Muscle of back (tissue), 11 donors: ENCODE data around the gene GLI2. TPM values are rescaled to one million over a fixed set of nuclear protein-coding genes. Genes with fewer than 3 reads are reported as not detected.

Experiments used
- DNase-seq, 3 donors: peaks; one replicate each; pipeline versions ENCODE4 v3.0.0 to v3.0.0-alpha.2; 2013
- polyA plus RNA-seq, 10 donors: library from polyadenylated mRNA; unstranded; fragments of 120-200 nt; gene quantifications; one replicate each; pipeline ENCODE4 v1.2.1, GENCODE V29; 2013; ENCODE audit not compliant: insufficient read length in 10 of 10

GLI2 gene
- polyA plus RNA-seq, 10 donors, result 7.1 to 19.7 (median 9.8) TPM

GRCh38 chr2:120769076-120769786 is 33.6 kb downstream of the GLI2 start:
- no peak for DNase-seq

- no peak for DNase-seq
Measured at GRCh38 chr2:120769787-120770120, 34.1 kb downstream of the GLI2 start.

- no peak for DNase-seq
Measured at GRCh38 chr2:120770176-120770575, 34.5 kb downstream of the GLI2 start.

GRCh38 chr2:120770641-120771040 is 35.0 kb downstream of the GLI2 start:
- DNase-seq, result no peak

GRCh38 chr2:120771111-120771780 is 35.6 kb downstream of the GLI2 start:
- DNase-seq, result peak; percentile 74 to 88 (median 85)

GRCh38 chr2:120771781-120772208 is 36.1 kb downstream of the GLI2 start:
- no peak for DNase-seq

GRCh38 chr2:120772261-120772660 is 36.6 kb downstream of the GLI2 start:
- no peak for DNase-seq

- DNase-seq, result no peak
Measured at GRCh38 chr2:120773186-120773800, 37.6 kb downstream of the GLI2 start.

GRCh38 chr2:120774557-120775160 is 39.0 kb downstream of the GLI2 start:
- no peak for DNase-seq

GRCh38 chr2:120775194-120775593 is 39.5 kb downstream of the GLI2 start:
- DNase-seq, result no peak

GRCh38 chr2:120775801-120776589 is 40.3 kb downstream of the GLI2 start:
- DNase-seq, result no peak

GRCh38 chr2:120776649-120777048 is 41.0 kb downstream of the GLI2 start:
- DNase-seq, result no peak

- DNase-seq, result no peak
Measured at GRCh38 chr2:120777170-120777751, 41.6 kb downstream of the GLI2 start.

GRCh38 chr2:120777787-120778186 is 42.1 kb downstream of the GLI2 start:
- no peak for DNase-seq

GRCh38 chr2:120778244-120778643 is 42.6 kb downstream of the GLI2 start:
- DNase-seq, result no peak

- DNase-seq, result peak in 2 of 3 donors; percentile 66 to 67
Measured at GRCh38 chr2:120779781-120780283, 44.2 kb downstream of the GLI2 start.

- DNase-seq, result peak in 2 of 3 donors; percentile 51 to 57
Measured at GRCh38 chr2:120780402-120780801, 44.7 kb downstream of the GLI2 start.

- peak in 1 of 3 donors; percentile 73 for DNase-seq
Measured at GRCh38 chr2:120783371-120783791, 47.7 kb downstream of the GLI2 start.

- no peak for DNase-seq
Measured at GRCh38 chr2:120783969-120784372, 48.3 kb downstream of the GLI2 start.
